ENCODE data around the gene ACOT11. TPM values are rescaled to one million over a fixed set of nuclear protein-coding genes. Genes with fewer than 3 reads are reported as not detected.
A peak's percentile ranks its signal among the peaks of the same experiment; 100 is the strongest.

Gene ACOT11
- polyA plus RNA-seq, 6 donors from 2014 or later, result not detected

DNA sequence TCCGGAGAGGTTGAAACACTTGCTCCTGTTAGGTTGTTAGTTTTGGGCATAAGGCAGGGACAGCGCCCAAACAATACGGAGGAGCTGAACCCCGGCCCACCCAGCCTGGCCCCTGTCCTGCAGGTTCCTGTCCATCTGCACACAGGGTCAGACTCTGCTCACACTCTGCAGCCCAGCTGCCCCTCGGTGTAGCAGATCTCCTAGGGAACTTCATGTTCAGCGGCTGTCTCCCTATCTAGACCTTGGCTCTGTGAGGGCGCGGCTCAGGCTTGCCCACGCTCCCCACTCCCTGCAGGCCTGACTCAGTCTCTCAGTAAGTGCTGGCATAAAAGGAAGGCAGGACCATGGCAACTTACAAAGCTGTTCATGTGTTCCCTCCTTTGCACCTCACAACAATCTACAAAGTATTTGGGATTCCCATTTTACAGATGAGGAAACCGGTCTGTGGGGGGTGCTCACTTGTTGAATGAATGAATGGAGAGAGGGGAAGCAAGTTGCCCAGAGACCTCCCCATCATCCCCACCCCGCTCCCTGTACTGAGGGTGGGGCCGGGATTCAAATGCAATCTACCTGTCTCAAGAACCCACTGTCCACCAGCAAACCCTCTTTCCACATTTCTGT, 26.2 kb downstream of the ACOT11 start:
- H3K9me3 Mint-ChIP-seq, result no peaks in the 10 kb centered on the region
- no peak for DNase-seq
- ATAC-seq (ENCODE audit: low read depth in 2 of 2), result no peak
- peaks cover 0 to 4% (median 0%) of the 10 kb centered on the region in 3 donors for H3K4me1 Mint-ChIP-seq
- peak overlapping the region in 1 of 8 donors; percentile 42 for H3K4me3 Mint-ChIP-seq
- H3K36me3 Mint-ChIP-seq, result no peaks in the 10 kb centered on the region
- no peak overlapping the region for H3K27ac Mint-ChIP-seq
- peaks cover 0 to 18% (median 5%) of the 10 kb centered on the region in 3 donors for H3K27me3 Mint-ChIP-seq

- Mint-ChIP-seq H3K4me3 (no peak overlapping the region), H3K4me1 (peaks cover 0 to 4% (median 0%) of the 10 kb centered on the region in 3 donors), H3K9me3 (no peaks in the 10 kb centered on the region), H3K36me3 (no peaks in the 10 kb centered on the region), H3K27ac (no peak overlapping the region), H3K27me3 (peaks cover 0 to 18% (median 5%) of the 10 kb centered on the region in 3 donors)
- no peak for ATAC-seq (ENCODE audit: low read depth in 2 of 2)
- no peak for DNase-seq
Observed at GRCh38 chr1:54575161-54575560, 27.1 kb downstream of the ACOT11 start.

DNA sequence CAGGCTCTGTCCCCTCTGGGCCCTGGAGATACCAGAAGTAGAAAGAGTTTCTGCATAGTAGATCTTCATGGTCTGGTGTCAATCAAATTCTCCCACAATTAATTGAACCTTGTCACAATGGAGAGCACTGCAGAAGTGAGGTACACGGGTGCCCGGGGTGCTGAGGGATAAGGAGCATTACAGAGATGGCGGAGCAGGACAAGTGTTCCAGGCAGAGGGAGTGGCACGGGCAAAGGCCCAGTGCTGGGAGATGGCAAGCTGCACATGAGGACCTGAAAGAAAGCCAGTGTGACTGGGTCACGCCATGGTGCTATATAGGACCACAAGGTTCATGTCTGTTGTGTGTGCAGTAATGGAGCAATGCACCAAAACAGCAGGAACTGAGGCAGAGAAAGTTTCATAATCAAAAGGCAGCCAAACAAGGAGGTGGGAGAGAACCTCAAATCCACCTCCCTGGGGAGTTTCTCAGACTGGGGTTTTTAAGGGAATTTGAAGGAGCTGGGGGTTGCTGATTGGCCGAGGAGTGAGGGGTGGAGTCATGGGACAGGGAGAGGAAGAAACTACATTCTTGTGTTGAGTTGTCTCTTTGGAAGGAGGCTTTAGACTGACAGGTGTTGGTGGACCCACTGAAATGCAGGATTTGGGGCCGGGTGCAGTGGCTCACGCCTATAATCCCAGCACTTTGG, 27.7 kb downstream of the ACOT11 start:
- no peaks in the 10 kb centered on the region for H3K9me3 Mint-ChIP-seq
- no peaks in the 10 kb centered on the region for H3K36me3 Mint-ChIP-seq
- H3K27ac Mint-ChIP-seq, result peak overlapping the region in 1 of 6 donors; percentile 15
- DNase-seq, result no peak
- H3K4me3 Mint-ChIP-seq, result peak overlapping the region in 1 of 8 donors; percentile 57
- peaks cover 0 to 4% (median 0%) of the 10 kb centered on the region in 3 donors for H3K4me1 Mint-ChIP-seq
- ATAC-seq (ENCODE audit: low read depth in 2 of 2), result no peak
- peaks cover 0 to 18% (median 5%) of the 10 kb centered on the region in 3 donors for H3K27me3 Mint-ChIP-seq

DNA sequence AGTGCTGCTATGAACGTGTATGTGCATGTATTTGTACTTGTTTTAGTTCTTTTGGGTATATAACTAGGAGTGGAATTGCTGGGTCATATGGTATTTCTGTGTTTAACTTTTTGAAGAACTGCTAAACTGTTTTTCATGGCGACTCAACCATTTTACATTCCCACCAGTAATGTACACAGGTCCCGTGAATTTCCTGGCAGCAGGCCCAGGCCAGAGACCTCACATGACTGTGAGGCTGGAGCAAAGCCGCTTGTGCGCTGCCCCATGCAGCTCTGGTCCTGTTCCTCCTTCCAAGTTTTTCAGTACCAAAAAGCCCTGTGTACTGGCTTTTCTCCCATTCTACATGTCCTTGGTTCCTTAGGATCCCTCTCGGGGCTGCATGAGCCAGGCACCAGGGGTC, 29.6 kb downstream of the ACOT11 start:
- ATAC-seq (ENCODE audit: low read depth in 2 of 2) (no peak), DNase-seq (no peak)
- Mint-ChIP-seq H3K27me3 (peaks cover 0 to 11% (median 5%) of the 10 kb centered on the region in 3 donors), H3K9me3 (no peaks in the 10 kb centered on the region), H3K4me1 (no peaks in the 10 kb centered on the region), H3K4me3 (no peak overlapping the region), H3K36me3 (no peaks in the 10 kb centered on the region), H3K27ac (no peak overlapping the region)

DNA sequence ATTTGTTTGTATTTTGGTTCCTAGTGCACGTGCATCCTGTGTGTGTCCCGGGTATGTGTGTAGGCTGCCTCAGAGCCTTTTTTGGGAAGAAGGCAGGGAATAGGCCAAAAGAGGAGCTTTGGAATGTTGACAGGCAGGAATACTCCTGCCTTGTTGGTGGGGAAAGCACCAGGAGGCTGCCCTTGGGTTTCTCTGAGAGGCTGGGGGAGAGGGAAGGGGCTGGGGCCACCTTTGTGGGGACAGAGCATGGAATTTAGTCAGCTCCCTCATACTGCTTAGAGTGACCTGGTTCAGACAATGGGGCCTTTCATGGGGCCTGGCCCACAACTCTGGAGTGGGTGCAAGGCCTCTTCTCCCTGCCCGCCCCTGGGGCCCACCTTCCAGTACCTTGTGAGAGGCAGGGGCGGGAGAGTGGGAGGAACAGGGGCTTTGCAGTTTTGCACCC, 31.3 kb downstream of the ACOT11 start:
- Mint-ChIP-seq H3K27ac (no peak overlapping the region), H3K27me3 (peaks cover 0 to 5% (median 0%) of the 10 kb centered on the region in 3 donors), H3K36me3 (no peaks in the 10 kb centered on the region), H3K4me3 (no peak overlapping the region), H3K9me3 (no peaks in the 10 kb centered on the region), H3K4me1 (no peaks in the 10 kb centered on the region)
- no peak for DNase-seq
- no peak for ATAC-seq (ENCODE audit: low read depth in 2 of 2)

GRCh38 chr1:54580856-54581550, 33.0 kb downstream of the ACOT11 start:
- Mint-ChIP-seq H3K4me1 (no peaks in the 10 kb centered on the region), H3K4me3 (no peak overlapping the region), H3K27ac (no peak overlapping the region), H3K36me3 (no peaks in the 10 kb centered on the region), H3K9me3 (no peaks in the 10 kb centered on the region), H3K27me3 (no peaks in the 10 kb centered on the region)
- DNase-seq (no peak), ATAC-seq (ENCODE audit: low read depth in 2 of 2) (no peak)

- Mint-ChIP-seq H3K4me3 (no peak overlapping the region), H3K36me3 (no peaks in the 10 kb centered on the region), H3K27me3 (no peaks in the 10 kb centered on the region), H3K9me3 (no peaks in the 10 kb centered on the region), H3K27ac (no peak overlapping the region), H3K4me1 (no peaks in the 10 kb centered on the region)
- ATAC-seq (ENCODE audit: low read depth in 2 of 2) (no peak), DNase-seq (no peak)
Observed at GRCh38 chr1:54581621-54582035, 33.6 kb downstream of the ACOT11 start.

- ATAC-seq (ENCODE audit: low read depth in 2 of 2) (no peak), DNase-seq (no peak)
- no peaks in the 10 kb centered on the region for H3K9me3 Mint-ChIP-seq
- no peak overlapping the region for H3K27ac Mint-ChIP-seq
- H3K27me3 Mint-ChIP-seq, result no peaks in the 10 kb centered on the region
- H3K4me1 Mint-ChIP-seq, result no peaks in the 10 kb centered on the region
- no peaks in the 10 kb centered on the region for H3K36me3 Mint-ChIP-seq
- H3K4me3 Mint-ChIP-seq, result peak overlapping the region in 1 of 8 donors; percentile 42
Observed at GRCh38 chr1:54582566-54583306, 34.7 kb downstream of the ACOT11 start.

- Mint-ChIP-seq H3K36me3 (no peaks in the 10 kb centered on the region), H3K27me3 (no peaks in the 10 kb centered on the region), H3K4me1 (peaks cover under 1 to 2% (median 2%) of the 10 kb centered on the region in 3 donors), H3K9me3 (no peaks in the 10 kb centered on the region), H3K4me3 (peak overlapping the region in 1 of 8 donors; percentile 42), H3K27ac (no peak overlapping the region)
- ATAC-seq (ENCODE audit: low read depth in 2 of 2) (no peak), DNase-seq (no peak)
Observed at GRCh38 chr1:54583307-54583686, 35.3 kb downstream of the ACOT11 start.

- Mint-ChIP-seq H3K36me3 (no peaks in the 10 kb centered on the region), H3K4me1 (peaks cover 3 to 6% (median 4%) of the 10 kb centered on the region in 3 donors), H3K4me3 (no peak overlapping the region), H3K27ac (no peak overlapping the region), H3K9me3 (no peaks in the 10 kb centered on the region), H3K27me3 (no peaks in the 10 kb centered on the region)
- DNase-seq (no peak), ATAC-seq (ENCODE audit: low read depth in 2 of 2) (no peak)
Observed at GRCh38 chr1:54583871-54584270, 35.8 kb downstream of the ACOT11 start.

- DNase-seq (no peak), ATAC-seq (ENCODE audit: low read depth in 2 of 2) (no peak)
- H3K27me3 Mint-ChIP-seq, result no peaks in the 10 kb centered on the region
- H3K9me3 Mint-ChIP-seq, result no peaks in the 10 kb centered on the region
- no peaks in the 10 kb centered on the region for H3K36me3 Mint-ChIP-seq
- H3K27ac Mint-ChIP-seq, result no peak overlapping the region
- H3K4me1 Mint-ChIP-seq, result peaks cover 3 to 6% (median 4%) of the 10 kb centered on the region in 3 donors
- H3K4me3 Mint-ChIP-seq, result no peak overlapping the region
Observed at GRCh38 chr1:54584575-54584974, 36.5 kb downstream of the ACOT11 start.

GRCh38 chr1:54585181-54586066, 37.4 kb downstream of the ACOT11 start:
- ATAC-seq (ENCODE audit: low read depth in 2 of 2) (no peak), DNase-seq (no peak)
- H3K27me3 Mint-ChIP-seq, result no peaks in the 10 kb centered on the region
- no peak overlapping the region for H3K27ac Mint-ChIP-seq
- H3K4me3 Mint-ChIP-seq, result peak overlapping the region in 1 of 8 donors; percentile 70
- H3K4me1 Mint-ChIP-seq, result peaks cover 3 to 6% (median 4%) of the 10 kb centered on the region in 3 donors
- no peaks in the 10 kb centered on the region for H3K9me3 Mint-ChIP-seq
- no peaks in the 10 kb centered on the region for H3K36me3 Mint-ChIP-seq
